HCT116 (cell line): ENCODE data around the gene KIF1A. TPM values are rescaled to one million over a fixed set of nuclear protein-coding genes. Genes with fewer than 3 reads are reported as not detected.

Experiments used
- ATAC-seq: fragments of 200-7000 bp; cut with Tn5 transposase; 2 replicates; pipeline ENCODE4 v1.9.1; 2020; ENCODE audit warnings: mild to moderate bottlenecking, moderate library complexity
- BruUV-seq: library from RNA; stranded (reverse); fragments of 400-500 nt; replicated peaks from 2 replicates; lab custom pipeline; 2021; lab: Mats Ljungman, UMichigan
- CTCF ChIA-PET: fragments of 300-600 bp; sonication (Branson Sonifier 250); formaldehyde crosslinking; loops from one replicate; lab custom pipeline; 2021; ENCODE audit warnings: antibody characterized with exemption; lab: Charles Lee
- POLR2A ChIA-PET: fragments of 300-600, 350-600 bp; sonication (Branson Sonifier 250); formaldehyde crosslinking; loops from one replicate; lab custom pipeline; 2021; ENCODE audit warnings: antibody characterized with exemption; lab: Charles Lee
- RAD21 ChIA-PET, 2 experiments: fragments of 300-600 bp; sonication (Branson Sonifier 250); formaldehyde crosslinking; loops; one replicate each; lab custom pipeline; 2023; ENCODE audit warnings: low total read pairs in 2 of 2; ENCODE audit not compliant: uncharacterized antibody in 2 of 2, unreplicated experiment in 2 of 2, low non-redundant PET in 1 of 2; lab: Charles Lee
- DNase-seq: peaks from one replicate; pipeline ENCODE4 v3.0.0-alpha.2; 2010; ENCODE audit warnings: low read depth, low spot score
- H2AFZ ChIP-seq: fragments of 200-600 bp; shearing (Covaris generic), sonication (generic); 2 replicates; pipeline ENCODE4 v1.6.1; 2017; ENCODE audit warnings: low read depth, mixed run types, mixed read lengths, antibody characterized with exemption, low read length; ENCODE audit not compliant: poor library complexity, severe bottlenecking
- H3K27ac ChIP-seq: 2 replicates; pipeline ENCODE4 v1.5.1; 2012; ENCODE audit warnings: low read depth, low read length
- H3K27me3 ChIP-seq: fragments of 200-600 bp; sonication (generic); 2 replicates; pipeline ENCODE4 v1.6.1; 2016; ENCODE audit warnings: mixed run types, low read length, mixed read lengths; ENCODE audit not compliant: insufficient read depth
- H3K36me3 ChIP-seq, 2 experiments: fragments of 200-500 bp in 1 of 2; fragments of 200-600 bp in 1 of 2; sonication (Bioruptor generic) in 1 of 2; sonication (generic) in 1 of 2; 2 replicates each; pipeline versions ENCODE4 v1.5.1 to v1.6.1; 2014 to 2016; ENCODE audit warnings: low read length in 2 of 2, inconsistent platforms in 1 of 2, mixed read lengths in 1 of 2, mixed run types in 1 of 2; ENCODE audit not compliant: insufficient read depth in 2 of 2, control insufficient read depth in 1 of 2
- H3K4me1 ChIP-seq, 2 experiments: fragments of 200-600 bp in 1 of 2; sonication (generic) in 1 of 2; 2 replicates each; pipeline versions ENCODE4 v1.5.1 to v1.6.1; 2012 to 2017; ENCODE audit warnings: low read length in 2 of 2, inconsistent platforms in 1 of 2, mild to moderate bottlenecking in 1 of 2, mixed read lengths in 1 of 2, mixed run types in 1 of 2, moderate library complexity in 1 of 2; ENCODE audit not compliant: insufficient read depth in 2 of 2, control insufficient read depth in 1 of 2
- H3K4me2 ChIP-seq: fragments of 200-600 bp; sonication (generic); 2 replicates; pipeline ENCODE4 v1.6.1; 2017; ENCODE audit warnings: mixed run types, low read length, mixed read lengths
- H3K4me3 ChIP-seq, 2 experiments: fragments of 200-600 bp in 1 of 2; sonication (generic) in 1 of 2; replicated peaks in 1 of 2; 2 replicates each; pipeline ENCODE4 v1.5.1; 2011 to 2016; ENCODE audit warnings: low read length in 2 of 2, control low read depth in 1 of 2, low read depth in 1 of 2, mild to moderate bottlenecking in 1 of 2, mixed read lengths in 1 of 2, mixed run types in 1 of 2
- H3K79me2 ChIP-seq: fragments of 200-600 bp; sonication (generic); 2 replicates; pipeline ENCODE4 v1.6.1; 2017; ENCODE audit warnings: mild to moderate bottlenecking, mixed run types, low read length, moderate library complexity, mixed read lengths; ENCODE audit not compliant: insufficient read depth
- H3K9ac ChIP-seq: fragments of 200-600 bp; sonication (generic); 2 replicates; pipeline ENCODE4 v1.6.1; 2016; ENCODE audit warnings: low read length, mixed read lengths
- H3K9me2 ChIP-seq: fragments of 200-600 bp; sonication (generic), shearing (Covaris generic); 2 replicates; pipeline ENCODE4 v1.6.1; 2017; ENCODE audit warnings: mixed run types, mild to moderate bottlenecking, moderate library complexity; ENCODE audit not compliant: insufficient read depth
- H3K9me3 ChIP-seq, 2 experiments: fragments of 200-500 bp in 1 of 2; fragments of 200-600 bp in 1 of 2; sonication (Bioruptor generic) in 1 of 2; sonication (generic) in 1 of 2; 2 replicates each; pipeline ENCODE4 v1.6.1; 2014 to 2017; ENCODE audit warnings: low read length in 2 of 2, mixed read lengths in 2 of 2, inconsistent platforms in 1 of 2, low read depth in 1 of 2, mild to moderate bottlenecking in 1 of 2, mixed run types in 1 of 2, moderate library complexity in 1 of 2; ENCODE audit not compliant: control insufficient read depth in 1 of 2, insufficient read depth in 1 of 2
- H4K20me1 ChIP-seq: fragments of 200-600 bp; sonication (generic), shearing (Covaris generic); 2 replicates; pipeline ENCODE4 v1.6.1; 2017; ENCODE audit warnings: mixed run types, mild to moderate bottlenecking, moderate library complexity; ENCODE audit not compliant: insufficient read depth
- CBX3 ChIP-seq: IDR thresholded peaks from 2 replicates; pipeline ENCODE4 v1.6.1; 2012; ENCODE audit warnings: low read depth
- CEBPB ChIP-seq: IDR thresholded peaks from 2 replicates; pipeline ENCODE4 v1.6.1; 2012; ENCODE audit warnings: low read depth
- EZH2 ChIP-seq: fragments of 200-600 bp; sonication (generic); IDR thresholded peaks from 2 replicates; pipeline ENCODE4 v1.6.1; 2017; ENCODE audit warnings: antibody characterized with exemption, mixed run types
- EZH2phosphoT487 ChIP-seq: fragments of 200-600 bp; IDR thresholded peaks from 2 replicates; pipeline ENCODE4 v1.6.1; 2018; ENCODE audit warnings: antibody characterized with exemption, borderline replicate concordance
- FOSL1 ChIP-seq: IDR thresholded peaks from 2 replicates; pipeline ENCODE4 v1.6.1; 2012; ENCODE audit warnings: low read depth
- JUND ChIP-seq: IDR thresholded peaks from 2 replicates; pipeline ENCODE4 v1.6.1; 2012
- POLR2A ChIP-seq: IDR thresholded peaks from 2 replicates; pipeline ENCODE4 v1.7.0; 2011; ENCODE audit warnings: borderline replicate concordance; ENCODE audit not compliant: insufficient read depth, insufficient read length; ENCODE audit errors: extremely low read depth
- POLR2AphosphoS5 ChIP-seq: IDR thresholded peaks from 2 replicates; pipeline ENCODE4 v1.6.1; 2011; ENCODE audit warnings: mild to moderate bottlenecking, low read depth, low read length, moderate library complexity
- RAD21 ChIP-seq: IDR thresholded peaks from 2 replicates; pipeline ENCODE4 v1.6.1; 2012; ENCODE audit warnings: low read depth, mild to moderate bottlenecking
- SIN3A ChIP-seq: IDR thresholded peaks from 2 replicates; pipeline ENCODE4 v1.6.1; 2012; ENCODE audit warnings: low read depth
- SP1 ChIP-seq: IDR thresholded peaks from 2 replicates; pipeline ENCODE4 v1.6.1; 2012; ENCODE audit warnings: low read depth
- SRF ChIP-seq: IDR thresholded peaks from 2 replicates; pipeline ENCODE4 v1.6.1; 2012; ENCODE audit warnings: low read depth
- YY1 ChIP-seq: IDR thresholded peaks from 2 replicates; pipeline ENCODE4 v1.6.1; 2011; ENCODE audit warnings: low read length, low read depth, moderate library complexity, mild to moderate bottlenecking; ENCODE audit not compliant: insufficient replicate concordance; ENCODE audit errors: extremely low read depth
- ZFX ChIP-seq: fragments of 450-650 bp; IDR thresholded peaks from 2 replicates; pipeline ENCODE4 v1.6.1; 2017
- ZNF274 ChIP-seq: fragments of 200-500 bp; sonication (Bioruptor generic); IDR thresholded peaks from 2 replicates; pipeline ENCODE4 v1.6.1; 2014; ENCODE audit warnings: mild to moderate bottlenecking, low read depth, low read length, inconsistent platforms
- intact Hi-C: fragments of 100-400 bp; cut with micrococcal nuclease; formaldehyde crosslinking; loops from 2 replicates; pipeline ENCODE4 v1.10.0; 2022
- total RNA-seq: library from RNA; stranded (reverse); gene quantifications from one replicate; pipeline ENCODE4 v1.2.1, GENCODE V29; 2021; ENCODE audit not compliant: unreplicated experiment
- TF ChIP-seq, protein P1 (sequence below): IDR thresholded peaks from 2 replicates; pipeline ENCODE4 v1.6.1; 2012
- TF ChIP-seq, protein P2 (sequence below): IDR thresholded peaks from 2 replicates; pipeline ENCODE4 v1.6.1; 2012; ENCODE audit warnings: low read depth
- TF ChIP-seq, protein P3 (sequence below): IDR thresholded peaks from 2 replicates; pipeline ENCODE4 v1.6.1; 2012

Gene KIF1A
- total RNA-seq, 1 experiment from 2014 or later, result 0.27 TPM

DNA sequence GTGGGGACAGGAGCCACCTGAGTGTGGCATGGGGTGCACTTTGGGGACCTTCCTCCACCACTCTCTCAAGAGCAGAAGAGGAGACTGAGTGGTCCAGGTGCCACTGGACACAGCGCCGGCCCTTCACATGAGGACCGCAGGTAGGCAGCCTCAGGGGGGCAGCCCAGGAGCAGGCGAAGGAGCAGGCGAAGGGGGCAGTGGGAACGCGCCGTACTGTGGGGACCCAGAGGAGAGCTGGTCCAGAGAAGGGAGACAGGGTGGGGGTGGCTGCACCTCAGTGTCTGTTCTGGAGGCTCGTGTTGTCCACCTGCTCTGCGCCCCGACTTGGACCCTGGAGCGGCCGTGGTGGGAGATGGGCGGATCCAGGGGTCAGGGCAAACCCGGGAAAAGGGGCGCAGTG lies 73.3 kb downstream of the KIF1A start:
- Histone ChIP-seq H3K9me2 (no peaks in the 10 kb centered on the region), H3K4me3 (no peak overlapping the region), H3K36me3 (no peaks in the 10 kb centered on the region), H3K79me2 (no peaks in the 10 kb centered on the region), H3K4me2 (no peak overlapping the region), H3K27ac (no peak overlapping the region), H4K20me1 (no peaks in the 10 kb centered on the region), H3K4me1 (peaks cover 0 to 4% of the 10 kb centered on the region in 2 experiments; a peak in 1 of 4 replicates), H3K9ac (no peak overlapping the region), H3K27me3 (no peaks in the 10 kb centered on the region), H2AFZ (no peak overlapping the region), H3K9me3 (no peaks in the 10 kb centered on the region)
- ChIA-PET CTCF (no interaction called here), POLR2A (no interaction called here), RAD21 (no interaction called here)
- BruUV-seq, result no TSS peak
- intact Hi-C loops, result no loop called here
- DNase-seq (no peak), ATAC-seq (no peak)
- TF ChIP-seq CEBPB (no peak), EZH2 (no peak), SIN3A (no peak)

DNA sequence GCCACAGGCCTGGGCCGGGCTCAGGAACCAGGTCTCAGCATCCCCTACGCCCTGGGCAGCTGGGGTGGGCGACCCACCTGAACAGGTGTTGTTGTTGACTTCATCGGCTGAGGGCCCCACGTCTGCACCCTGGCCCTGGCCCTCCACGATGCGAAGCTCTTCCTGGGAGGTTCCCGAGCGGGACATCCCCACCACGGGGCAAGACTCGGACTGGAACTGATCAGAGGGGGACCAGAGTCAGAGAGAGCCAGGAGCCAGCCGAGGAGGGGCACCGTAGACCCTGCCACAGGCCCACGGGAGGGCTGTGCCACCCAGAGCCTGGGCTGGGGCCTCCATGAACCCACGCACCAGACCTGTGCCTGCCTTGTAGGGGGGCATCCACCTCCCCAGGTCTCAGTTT lies 74.1 kb downstream of the KIF1A start:
- no peak overlapping the region for H3K4me3 ChIP-seq
- no TSS peak for BruUV-seq
- no peak overlapping the region for H3K9ac ChIP-seq
- H2AFZ ChIP-seq, result no peak overlapping the region
- no peaks in the 10 kb centered on the region for H3K9me2 ChIP-seq
- no peaks in the 10 kb centered on the region for H3K27me3 ChIP-seq
- H3K4me1 ChIP-seq, result peaks cover 0 to 5% of the 10 kb centered on the region in 2 experiments; a peak in 1 of 4 replicates
- DNase-seq (no peak), ATAC-seq (no peak)
- H3K27ac ChIP-seq, result no peak overlapping the region
- H3K9me3 ChIP-seq, result no peaks in the 10 kb centered on the region
- H3K79me2 ChIP-seq, result no peaks in the 10 kb centered on the region
- no peaks in the 10 kb centered on the region for H4K20me1 ChIP-seq
- POLR2A ChIA-PET, result no interaction called here
- no peaks in the 10 kb centered on the region for H3K36me3 ChIP-seq
- CTCF ChIA-PET, result no interaction called here
- RAD21 ChIA-PET, result no interaction called here
- TF ChIP-seq JUND (no peak), POLR2AphosphoS5 (no peak), YY1 (no peak), SRF (no peak), ZNF274 (no peak), RAD21 (no peak), POLR2A (no peak), FOSL1 (no peak), ZFX (no peak), CBX3 (no peak), EZH2phosphoT487 (no peak), CEBPB (no peak), EZH2 (no peak), SP1 (no peak)
- TF ChIP-seq, protein P1, sequence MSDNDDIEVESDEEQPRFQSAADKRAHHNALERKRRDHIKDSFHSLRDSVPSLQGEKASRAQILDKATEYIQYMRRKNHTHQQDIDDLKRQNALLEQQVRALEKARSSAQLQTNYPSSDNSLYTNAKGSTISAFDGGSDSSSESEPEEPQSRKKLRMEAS, result no peak
- TF ChIP-seq, protein P2, sequence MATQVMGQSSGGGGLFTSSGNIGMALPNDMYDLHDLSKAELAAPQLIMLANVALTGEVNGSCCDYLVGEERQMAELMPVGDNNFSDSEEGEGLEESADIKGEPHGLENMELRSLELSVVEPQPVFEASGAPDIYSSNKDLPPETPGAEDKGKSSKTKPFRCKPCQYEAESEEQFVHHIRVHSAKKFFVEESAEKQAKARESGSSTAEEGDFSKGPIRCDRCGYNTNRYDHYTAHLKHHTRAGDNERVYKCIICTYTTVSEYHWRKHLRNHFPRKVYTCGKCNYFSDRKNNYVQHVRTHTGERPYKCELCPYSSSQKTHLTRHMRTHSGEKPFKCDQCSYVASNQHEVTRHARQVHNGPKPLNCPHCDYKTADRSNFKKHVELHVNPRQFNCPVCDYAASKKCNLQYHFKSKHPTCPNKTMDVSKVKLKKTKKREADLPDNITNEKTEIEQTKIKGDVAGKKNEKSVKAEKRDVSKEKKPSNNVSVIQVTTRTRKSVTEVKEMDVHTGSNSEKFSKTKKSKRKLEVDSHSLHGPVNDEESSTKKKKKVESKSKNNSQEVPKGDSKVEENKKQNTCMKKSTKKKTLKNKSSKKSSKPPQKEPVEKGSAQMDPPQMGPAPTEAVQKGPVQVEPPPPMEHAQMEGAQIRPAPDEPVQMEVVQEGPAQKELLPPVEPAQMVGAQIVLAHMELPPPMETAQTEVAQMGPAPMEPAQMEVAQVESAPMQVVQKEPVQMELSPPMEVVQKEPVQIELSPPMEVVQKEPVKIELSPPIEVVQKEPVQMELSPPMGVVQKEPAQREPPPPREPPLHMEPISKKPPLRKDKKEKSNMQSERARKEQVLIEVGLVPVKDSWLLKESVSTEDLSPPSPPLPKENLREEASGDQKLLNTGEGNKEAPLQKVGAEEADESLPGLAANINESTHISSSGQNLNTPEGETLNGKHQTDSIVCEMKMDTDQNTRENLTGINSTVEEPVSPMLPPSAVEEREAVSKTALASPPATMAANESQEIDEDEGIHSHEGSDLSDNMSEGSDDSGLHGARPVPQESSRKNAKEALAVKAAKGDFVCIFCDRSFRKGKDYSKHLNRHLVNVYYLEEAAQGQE, result no peak
- TF ChIP-seq, protein P3, sequence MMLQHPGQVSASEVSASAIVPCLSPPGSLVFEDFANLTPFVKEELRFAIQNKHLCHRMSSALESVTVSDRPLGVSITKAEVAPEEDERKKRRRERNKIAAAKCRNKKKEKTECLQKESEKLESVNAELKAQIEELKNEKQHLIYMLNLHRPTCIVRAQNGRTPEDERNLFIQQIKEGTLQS, result no peak
- intact Hi-C loops, result no loop called here
- no peak overlapping the region for H3K4me2 ChIP-seq
